Measurements from ENCODE around the gene SIPA1L3.

The SIPA1L3 gene

DNA sequence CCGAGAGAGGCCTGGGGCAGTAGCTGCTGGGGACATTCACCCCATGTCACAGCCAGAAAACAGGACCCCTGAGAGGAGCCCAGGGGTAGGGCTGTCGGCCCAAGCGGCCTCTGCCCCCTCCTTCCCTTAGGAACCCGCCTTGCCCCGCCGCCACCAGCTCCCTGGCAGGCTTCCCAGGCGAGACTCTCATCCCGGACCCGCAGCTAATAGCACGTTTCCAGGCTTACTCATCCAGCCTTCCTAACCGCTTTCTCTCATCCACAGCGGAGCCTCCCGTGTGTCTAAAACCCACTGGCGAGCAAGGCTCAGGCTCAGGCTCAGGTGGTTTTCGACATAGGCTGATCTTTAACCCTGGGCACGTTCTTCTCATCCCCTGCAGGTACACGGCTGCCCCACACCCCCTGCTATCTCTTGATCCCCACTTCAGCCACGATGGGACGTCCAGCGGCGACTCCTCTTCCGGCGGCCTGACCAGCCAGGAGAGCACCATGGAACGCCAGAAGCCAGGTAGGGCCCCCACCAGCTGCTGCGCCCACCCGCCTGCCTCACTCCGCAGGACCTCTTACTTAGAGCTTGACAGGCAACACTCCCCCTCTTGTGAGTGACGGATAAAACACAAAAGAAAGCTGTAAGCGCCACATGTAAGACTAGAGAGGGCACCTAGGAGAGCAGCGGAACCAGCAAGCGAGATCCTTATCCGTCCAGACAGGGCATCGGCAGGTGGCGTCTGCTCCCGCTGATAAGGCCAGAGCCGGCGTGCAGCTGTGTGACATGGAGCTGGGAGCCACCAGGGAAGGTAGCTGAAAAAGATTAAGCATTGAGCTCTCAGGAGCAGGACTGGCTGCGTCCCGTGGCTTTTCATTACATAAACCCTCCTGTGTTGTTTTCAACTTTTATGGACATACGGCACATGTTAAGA lies 245.7 kb downstream of the SIPA1L3 start:
- DNase-seq (ENCODE audit: low read depth in 2 of 2), result no peak

DNA sequence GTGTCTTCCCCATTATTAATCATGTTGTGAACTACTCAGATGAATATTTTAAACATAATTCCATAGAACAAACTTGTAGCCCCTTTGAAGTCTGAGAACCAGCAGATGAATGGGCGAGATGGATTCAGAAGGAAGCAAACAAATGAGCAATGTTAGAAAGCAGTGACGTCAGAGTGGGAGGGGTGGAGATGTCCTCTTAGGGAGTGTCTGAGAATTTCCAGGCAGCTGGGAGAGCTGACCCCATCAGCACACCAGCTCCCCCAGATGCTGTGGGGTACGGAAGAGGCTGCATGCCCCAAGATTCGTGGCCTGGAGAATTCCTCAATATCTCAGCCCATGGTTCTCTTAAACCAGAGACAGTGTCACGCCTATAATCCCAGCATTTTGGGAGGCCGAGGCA lies 248.4 kb downstream of the SIPA1L3 start:
- no peak for DNase-seq (ENCODE audit: low read depth in 2 of 2)

DNA sequence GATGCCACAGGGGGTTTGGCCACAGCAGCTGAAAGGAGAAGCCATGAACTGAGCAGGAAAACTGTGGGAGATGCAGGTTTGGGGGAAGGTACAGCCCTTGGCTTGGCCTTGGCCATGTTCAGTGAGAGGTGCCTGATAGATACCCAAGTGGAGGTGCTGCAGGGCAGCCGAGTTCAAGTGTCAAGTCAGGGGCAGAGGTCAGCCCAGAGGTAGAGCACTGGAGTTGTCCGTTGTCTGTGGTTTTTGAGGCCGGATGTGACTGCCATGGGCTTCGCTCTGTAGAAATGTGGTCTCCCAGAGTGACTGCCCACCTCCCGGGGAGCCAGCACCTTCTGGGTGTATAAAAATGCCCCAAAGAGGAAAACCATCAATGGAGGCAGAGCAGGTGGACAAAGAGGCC lies 251.7 kb downstream of the SIPA1L3 start:
- no peak for DNase-seq (ENCODE audit: low read depth in 2 of 2)

DNA sequence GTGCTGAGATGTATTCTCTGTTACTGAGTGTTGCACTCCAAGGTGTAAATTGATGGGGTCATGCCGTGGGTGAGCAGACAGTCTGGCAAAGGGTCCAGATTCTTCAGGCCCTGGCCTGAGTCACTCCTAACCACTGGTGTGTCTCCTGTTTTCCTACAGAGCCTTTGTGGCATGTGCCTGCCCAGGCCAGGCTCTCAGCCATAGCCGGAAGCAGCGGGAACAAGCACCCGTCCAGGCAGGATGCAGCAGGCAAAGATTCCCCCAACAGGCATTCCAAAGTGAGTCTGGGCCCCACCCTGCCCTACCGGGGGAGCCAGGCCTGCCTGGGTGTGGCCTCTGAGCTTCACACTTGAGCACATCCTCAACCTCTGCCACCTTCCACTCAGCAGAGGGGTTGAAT lies 255.1 kb downstream of the SIPA1L3 start:
- no peak for DNase-seq (ENCODE audit: low read depth in 2 of 2)

- DNase-seq (ENCODE audit: low read depth in 2 of 2), result no peak
Observed at GRCh38 chr19:38162632-38163031, 255.6 kb downstream of the SIPA1L3 start.

DNA sequence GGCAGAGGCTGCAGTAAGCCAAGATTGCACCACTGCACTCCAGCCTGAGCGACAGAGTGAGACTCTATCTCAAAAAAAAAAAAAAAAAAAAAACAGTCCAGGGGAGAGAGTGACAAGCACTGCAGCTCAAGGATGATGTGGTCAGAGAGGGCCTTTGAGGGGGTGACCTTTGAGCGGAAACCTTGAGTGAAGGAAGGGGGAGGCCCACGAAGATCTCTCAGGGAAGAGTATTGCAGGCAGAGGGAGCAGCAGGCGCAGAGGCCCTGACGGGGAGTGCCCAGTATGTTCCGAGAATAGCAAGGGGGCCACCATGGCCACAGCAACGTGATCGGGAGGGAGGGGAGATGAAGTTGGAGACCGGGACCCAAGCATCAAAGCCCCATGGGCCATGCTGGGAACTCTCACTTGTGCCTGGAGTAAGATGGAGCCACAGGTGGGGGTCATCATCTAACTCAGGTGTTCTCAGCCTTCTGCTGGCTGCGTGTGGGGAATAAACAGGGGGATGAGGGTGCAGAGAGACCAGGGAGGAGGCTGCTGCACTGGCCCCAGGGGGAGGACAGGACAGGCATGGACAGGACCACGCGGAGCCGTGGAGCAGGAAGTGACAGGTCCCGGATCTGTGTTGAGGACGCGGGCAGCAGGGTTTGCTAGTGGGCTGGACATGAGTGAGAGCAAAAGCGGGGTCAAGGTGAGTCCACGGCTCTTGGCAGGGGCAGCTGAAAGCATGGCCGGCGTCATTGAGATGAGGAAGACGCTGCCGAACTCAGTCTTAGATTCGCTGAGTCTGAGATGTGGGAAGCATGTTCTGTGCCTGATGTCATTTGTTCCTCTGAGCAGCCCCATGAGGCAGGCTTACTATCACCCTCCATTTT lies 256.6 kb downstream of the SIPA1L3 start:
- DNase-seq (ENCODE audit: low read depth in 2 of 2), result no peak

DNA sequence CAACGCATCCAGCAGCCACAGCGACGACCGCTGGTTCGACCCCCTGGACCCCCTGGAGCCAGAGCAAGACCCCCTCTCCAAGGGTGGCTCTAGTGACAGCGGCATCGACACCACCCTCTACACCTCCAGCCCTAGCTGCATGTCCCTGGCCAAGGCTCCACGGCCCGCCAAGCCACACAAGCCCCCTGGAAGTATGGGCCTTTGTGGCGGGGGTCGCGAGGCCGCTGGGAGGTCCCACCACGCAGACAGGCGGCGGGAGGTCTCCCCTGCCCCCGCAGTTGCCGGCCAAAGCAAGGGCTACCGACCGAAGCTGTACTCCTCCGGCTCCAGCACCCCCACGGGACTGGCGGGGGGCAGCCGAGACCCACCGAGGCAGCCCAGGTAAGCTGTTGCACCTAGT lies 257.5 kb downstream of the SIPA1L3 start:
- DNase-seq (ENCODE audit: low read depth in 2 of 2), result no peak

DNA sequence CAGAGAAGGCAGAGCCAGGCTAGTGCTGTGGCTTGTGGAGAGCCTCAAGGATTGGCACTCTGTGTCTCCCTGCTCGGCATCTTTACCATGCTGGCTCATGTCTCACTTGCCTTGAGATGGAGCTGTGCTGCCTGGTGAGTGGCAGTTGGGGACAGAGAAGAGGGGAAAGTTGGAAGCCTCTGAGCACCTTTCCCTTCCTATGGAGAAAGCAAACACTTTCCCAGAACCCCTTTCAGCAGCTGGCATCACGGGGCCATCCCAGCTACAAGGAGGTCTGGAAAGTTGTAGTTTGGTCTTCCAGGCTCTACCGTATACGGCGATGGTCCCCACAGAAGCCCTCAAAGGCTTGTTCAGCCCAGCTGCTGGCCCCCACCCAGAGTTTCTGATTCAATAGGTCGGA lies 258.3 kb downstream of the SIPA1L3 start:
- DNase-seq (ENCODE audit: low read depth in 2 of 2), result no peak

DNA sequence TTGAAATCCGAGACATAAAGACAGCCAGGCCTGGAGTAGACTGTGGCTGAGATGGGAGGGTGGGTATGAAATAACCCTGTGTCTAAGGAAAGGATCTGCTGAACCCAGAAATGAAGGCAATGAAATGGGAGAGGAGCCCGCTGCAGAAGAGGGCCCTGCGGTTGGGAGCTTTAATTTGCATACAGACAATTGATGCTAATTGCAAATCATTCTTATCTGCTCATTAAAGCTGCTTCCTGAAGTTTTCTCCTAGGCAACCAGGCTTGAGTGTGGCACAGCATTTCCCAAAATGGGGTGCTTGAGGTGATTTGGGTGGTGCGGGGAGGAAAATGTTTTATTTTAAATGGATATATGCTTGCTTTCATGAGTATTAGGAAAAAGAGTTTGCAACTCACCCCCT lies 261.6 kb downstream of the SIPA1L3 start:
- no peak for DNase-seq (ENCODE audit: low read depth in 2 of 2)

DNA sequence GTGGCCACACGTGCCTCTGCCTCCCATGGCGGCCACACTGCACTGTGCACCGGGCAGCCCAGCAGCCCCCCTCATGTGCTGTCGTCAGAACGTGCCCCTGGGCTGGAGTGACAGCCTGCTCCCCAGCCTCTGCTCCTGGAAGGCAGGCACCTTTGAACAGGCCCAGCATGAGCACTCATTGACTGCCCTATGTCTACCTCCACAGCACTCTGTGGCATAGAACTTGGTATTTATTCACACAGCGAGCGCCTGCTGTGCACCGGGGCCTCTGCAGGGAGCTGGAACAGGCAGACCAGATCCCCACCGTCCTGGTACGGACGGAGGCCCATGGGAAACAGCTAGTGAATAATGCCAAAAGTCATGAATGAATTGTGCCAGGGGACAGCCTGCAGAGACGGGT lies 263.3 kb downstream of the SIPA1L3 start:
- DNase-seq (ENCODE audit: low read depth in 2 of 2), result no peak

DNA sequence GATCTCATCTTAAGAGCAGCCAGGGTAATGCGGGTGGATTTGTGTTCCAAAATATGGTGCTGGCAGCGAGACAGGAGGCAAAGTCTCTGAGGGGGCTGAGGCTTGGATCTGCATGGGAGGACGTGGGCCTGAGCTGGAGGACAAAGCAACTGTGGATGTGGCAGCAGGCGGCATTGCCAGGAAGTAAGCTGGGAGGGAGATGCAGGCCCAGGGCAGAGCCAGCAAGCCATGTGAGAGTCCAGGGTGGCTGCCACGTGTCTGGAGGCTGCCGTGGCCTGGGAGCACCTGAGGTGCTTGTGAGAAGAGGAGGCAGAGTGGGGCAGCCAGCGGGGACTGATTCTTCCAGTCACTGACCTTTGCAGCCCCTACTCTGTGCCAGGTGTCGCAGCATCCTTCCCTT lies 265.0 kb downstream of the SIPA1L3 start:
- DNase-seq (ENCODE audit: low read depth in 2 of 2), result no peak

GRCh38 chr19:38173291-38174041 lies 266.5 kb downstream of the SIPA1L3 start:
- DNase-seq (ENCODE audit: low read depth in 2 of 2), result no peak

- DNase-seq (ENCODE audit: low read depth in 2 of 2), result no peak
Observed at GRCh38 chr19:38175422-38175821, 268.4 kb downstream of the SIPA1L3 start.

DNA sequence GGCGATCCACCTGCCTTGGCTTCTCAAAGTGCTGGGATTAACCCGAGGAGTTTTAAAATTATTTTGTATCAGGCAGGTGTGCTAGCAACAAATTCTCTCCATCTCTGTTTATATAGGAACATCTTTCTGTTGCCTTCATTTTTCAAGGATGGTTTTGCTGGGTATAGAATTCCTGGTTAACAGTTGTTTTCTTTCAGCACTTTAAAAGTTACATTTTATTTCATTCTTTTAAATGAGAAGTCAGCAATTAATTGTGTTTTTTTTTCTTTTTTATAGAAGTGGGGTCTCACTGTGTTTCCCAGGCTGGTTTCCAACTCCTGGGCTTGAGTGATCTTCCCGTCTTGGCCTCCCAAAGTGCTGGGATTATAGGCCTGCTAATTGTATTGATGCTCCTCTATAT lies 273.1 kb downstream of the SIPA1L3 start:
- no peak for DNase-seq (ENCODE audit: low read depth in 2 of 2)

GRCh38 chr19:38182536-38183210 lies 275.7 kb downstream of the SIPA1L3 start:
- DNase-seq (ENCODE audit: low read depth in 2 of 2), result no peak

DNA sequence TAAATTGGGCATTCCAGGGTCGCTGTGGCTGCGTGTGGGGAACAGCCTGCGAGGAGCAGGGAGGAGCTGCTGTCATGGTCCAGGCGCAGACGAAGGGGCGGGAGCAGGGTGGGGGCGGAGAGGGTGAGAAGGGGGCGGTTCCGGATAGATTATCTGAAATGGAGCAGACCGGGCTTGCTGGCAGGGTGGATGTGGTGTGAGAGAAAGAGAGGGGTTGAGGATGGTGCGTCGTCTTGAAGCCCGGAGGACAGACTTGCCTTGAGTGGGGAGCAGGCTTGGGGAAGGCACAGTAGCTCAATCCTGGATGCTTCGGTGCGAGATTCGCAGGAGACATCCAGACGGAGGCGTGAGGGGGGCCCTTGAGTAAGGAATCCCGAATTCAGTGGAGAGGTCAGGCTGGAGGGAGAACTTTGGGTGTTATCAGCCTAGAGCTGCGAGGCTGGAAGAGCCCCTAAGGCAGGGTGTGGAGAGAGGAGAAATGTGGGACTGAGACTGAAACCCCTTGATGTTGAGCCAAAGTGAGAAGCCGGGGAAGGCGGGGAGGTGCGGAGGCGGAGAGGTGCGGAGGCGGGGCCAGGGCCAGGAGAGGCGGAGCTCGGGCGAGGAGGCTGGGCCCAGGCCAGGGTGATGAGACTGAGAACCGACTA lies 276.4 kb downstream of the SIPA1L3 start:
- no peak for DNase-seq (ENCODE audit: low read depth in 2 of 2)

DNA sequence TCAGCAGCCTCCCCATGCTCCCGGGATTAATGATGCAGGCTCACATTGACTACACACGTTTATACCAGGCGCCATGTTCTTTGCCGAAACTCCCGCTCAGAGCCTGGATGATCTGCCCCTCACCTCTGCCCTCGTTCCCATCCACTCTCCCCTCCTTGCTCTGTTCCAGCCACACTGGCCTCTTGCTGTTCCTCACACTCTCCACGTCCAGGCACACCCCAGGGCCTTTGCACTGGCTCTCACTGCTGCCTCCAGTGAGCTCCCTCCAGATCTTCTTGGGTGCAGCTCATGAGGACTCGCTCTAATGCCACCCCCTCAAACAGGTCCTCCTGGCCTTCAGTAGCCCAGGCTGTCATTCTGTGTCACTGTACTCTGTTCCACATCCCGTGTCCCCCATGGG lies 277.8 kb downstream of the SIPA1L3 start:
- DNase-seq (ENCODE audit: low read depth in 2 of 2), result no peak

DNA sequence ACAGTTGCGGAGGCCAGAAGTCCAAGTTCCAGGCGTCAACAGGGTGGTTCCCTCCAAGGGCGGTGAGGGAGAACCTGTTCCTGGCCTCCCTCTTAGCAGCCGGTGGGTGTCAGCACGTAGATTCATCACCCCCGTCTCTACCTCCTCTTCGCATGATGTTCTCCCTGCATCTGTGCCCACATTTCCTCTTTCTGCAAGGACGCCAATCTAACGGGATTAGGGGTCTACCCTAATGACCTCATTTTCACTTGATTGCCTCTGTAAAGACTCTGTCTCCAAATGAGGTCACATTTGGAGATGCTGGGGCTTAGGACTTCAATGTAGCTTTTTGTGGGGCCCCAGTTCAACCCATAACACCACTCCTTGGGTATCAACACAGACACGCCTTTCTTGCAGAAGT lies 278.6 kb downstream of the SIPA1L3 start:
- no peak for DNase-seq (ENCODE audit: low read depth in 2 of 2)

GRCh38 chr19:38190061-38190460 lies 283.1 kb downstream of the SIPA1L3 start:
- no peak for DNase-seq (ENCODE audit: low read depth in 2 of 2)

GRCh38 chr19:38190793-38191192 lies 283.8 kb downstream of the SIPA1L3 start:
- DNase-seq (ENCODE audit: low read depth in 2 of 2), result no peak

DNA sequence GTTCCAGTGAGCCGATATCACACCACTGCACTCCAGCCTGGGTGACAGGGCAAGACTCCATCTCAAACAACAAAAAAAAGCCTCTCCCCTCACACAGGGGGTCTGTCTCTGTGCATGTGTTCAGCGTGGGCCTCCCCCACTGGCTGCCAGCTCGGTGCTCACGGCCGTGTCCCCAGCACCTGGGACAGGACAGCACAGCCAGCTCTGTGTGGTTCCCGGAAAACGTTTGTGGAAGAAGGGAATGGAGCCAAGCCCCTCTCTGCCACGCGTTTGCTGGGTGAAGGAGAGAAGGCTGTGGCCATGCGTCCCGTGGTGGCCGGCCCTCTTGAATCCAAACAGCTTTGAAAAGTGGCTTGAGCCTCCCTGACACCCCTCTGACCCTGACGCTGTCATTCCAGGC lies 284.7 kb downstream of the SIPA1L3 start:
- DNase-seq (ENCODE audit: low read depth in 2 of 2), result no peak
